ENCODE measurements around the gene PITPNC1.
"Not testable (repeated sequence)": the region's sequence is repeated elsewhere in the genome, so short reads cannot be mapped to it uniquely, and the experiment has no call there.

The PITPNC1 gene

DNA sequence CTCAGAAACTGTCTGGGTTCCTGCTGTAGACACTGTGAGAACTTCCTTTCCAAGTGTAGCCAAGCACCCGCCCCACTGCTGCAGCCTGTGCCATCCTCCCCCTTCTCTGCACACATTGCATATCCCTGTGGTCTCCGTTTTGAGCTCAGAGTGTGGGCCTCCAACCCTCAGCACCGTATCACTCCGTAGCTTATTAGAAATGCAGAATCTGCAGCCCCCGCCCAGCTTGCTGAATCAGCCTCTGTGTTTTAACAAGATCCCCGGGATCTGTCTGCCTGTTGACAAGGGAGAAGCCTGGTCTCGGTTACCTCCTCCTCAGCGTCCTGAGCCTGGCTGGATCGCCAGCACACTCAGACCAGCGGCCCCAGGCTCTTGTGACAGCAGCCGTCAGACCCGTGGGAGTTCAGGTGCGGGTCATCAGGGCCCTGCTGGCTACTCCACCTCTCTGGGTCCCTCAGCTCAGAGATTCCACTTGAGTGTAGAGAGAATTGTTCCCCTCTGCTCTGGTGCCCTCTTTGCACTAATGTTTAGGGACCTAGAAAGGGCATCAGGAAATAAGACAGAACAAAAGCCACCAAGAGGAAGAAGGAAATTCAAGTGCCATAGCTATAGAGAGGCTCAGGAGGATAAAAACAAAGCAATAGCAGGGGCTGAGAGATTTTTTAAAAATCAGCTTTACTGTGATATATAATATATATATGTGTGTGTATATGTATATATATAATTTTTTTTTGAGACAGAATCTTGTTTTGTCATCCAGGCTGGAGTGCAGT lies 92.3 kb downstream of the PITPNC1 start:
- H3K36me3 ChIP-seq (ENCODE audit: control insufficient read depth in 1 of 2, insufficient read depth in 2 of 2, low read length in 2 of 2), result no peaks in the 10 kb centered on the region
- no peaks in the 10 kb centered on the region for H3K27me3 ChIP-seq (ENCODE audit: control insufficient read depth in 1 of 2, insufficient read depth in 2 of 2, low read length in 2 of 2)
- peaks cover 8 to 11% of the 10 kb centered on the region in 2 donors for H3K4me1 ChIP-seq (ENCODE audit: control insufficient read depth in 1 of 2, insufficient read depth in 2 of 2, low read length in 2 of 2)
- H3K9me3 ChIP-seq (ENCODE audit: control insufficient read depth in 1 of 2, low read length in 2 of 2), result no peaks in the 10 kb centered on the region
- peak overlapping the region in 1 of 2 donors; percentile 24 for H3K4me3 ChIP-seq (ENCODE audit: low read depth in 1 of 2, low read length in 2 of 2)
- H3K9ac ChIP-seq (ENCODE audit: low read depth in 1 of 2, low read length in 2 of 2), result no peak overlapping the region
- H3K27ac ChIP-seq (ENCODE audit: low read depth, low read length), result no peak overlapping the region

DNA sequence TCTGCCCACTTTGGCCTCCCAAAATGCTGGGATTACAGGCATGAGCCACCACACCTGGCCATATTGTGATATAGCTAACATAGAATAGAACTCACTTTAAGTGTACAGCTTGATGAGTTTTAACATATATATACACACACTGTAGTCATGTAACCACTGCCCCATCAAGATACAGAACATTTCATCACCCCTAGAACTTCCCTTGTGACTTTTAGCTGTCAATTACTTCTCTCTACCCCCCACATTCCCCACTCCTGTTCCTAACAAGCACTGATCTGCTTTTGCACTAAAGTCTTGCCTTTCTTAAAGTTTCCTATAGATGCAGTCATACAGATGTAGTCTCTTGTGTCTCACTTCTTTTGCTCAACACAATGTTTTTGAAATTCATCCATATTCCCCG lies 93.1 kb downstream of the PITPNC1 start:
- no peaks in the 10 kb centered on the region for H3K36me3 ChIP-seq (ENCODE audit: control insufficient read depth in 1 of 2, insufficient read depth in 2 of 2, low read length in 2 of 2)
- peaks cover 9 to 12% of the 10 kb centered on the region in 2 donors for H3K4me1 ChIP-seq (ENCODE audit: control insufficient read depth in 1 of 2, insufficient read depth in 2 of 2, low read length in 2 of 2)
- H3K27ac ChIP-seq (ENCODE audit: low read depth, low read length), result no peak overlapping the region
- no peaks in the 10 kb centered on the region for H3K9me3 ChIP-seq (ENCODE audit: control insufficient read depth in 1 of 2, low read length in 2 of 2)
- H3K4me3 ChIP-seq (ENCODE audit: low read depth in 1 of 2, low read length in 2 of 2), result no peak overlapping the region
- H3K27me3 ChIP-seq (ENCODE audit: control insufficient read depth in 1 of 2, insufficient read depth in 2 of 2, low read length in 2 of 2), result no peaks in the 10 kb centered on the region
- H3K9ac ChIP-seq (ENCODE audit: low read depth in 1 of 2, low read length in 2 of 2), result no peak overlapping the region

DNA sequence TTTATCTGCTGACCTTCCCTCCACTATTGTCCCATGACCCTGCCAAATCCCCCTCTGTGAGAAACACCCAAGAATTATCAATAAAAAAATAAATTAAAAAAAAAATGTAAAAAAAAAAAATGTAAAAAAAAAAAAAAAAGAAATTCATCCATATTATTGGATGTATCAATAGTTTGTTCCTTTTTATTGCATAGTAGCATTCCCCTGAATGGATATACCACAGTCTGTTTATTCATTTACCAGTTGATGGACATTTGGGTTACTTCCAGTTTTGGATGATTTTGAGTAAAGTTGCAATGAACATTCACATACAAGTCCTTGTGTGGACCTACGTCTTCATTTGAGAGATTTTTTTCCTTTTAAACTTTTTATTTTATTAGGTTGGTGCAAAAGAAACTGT lies 94.0 kb downstream of the PITPNC1 start:
- no peak overlapping the region for H3K9ac ChIP-seq (ENCODE audit: low read depth in 1 of 2, low read length in 2 of 2)
- no peaks in the 10 kb centered on the region for H3K27me3 ChIP-seq (ENCODE audit: control insufficient read depth in 1 of 2, insufficient read depth in 2 of 2, low read length in 2 of 2)
- H3K36me3 ChIP-seq (ENCODE audit: control insufficient read depth in 1 of 2, insufficient read depth in 2 of 2, low read length in 2 of 2), result no peaks in the 10 kb centered on the region
- peaks cover 12 to 15% of the 10 kb centered on the region in 2 donors for H3K4me1 ChIP-seq (ENCODE audit: control insufficient read depth in 1 of 2, insufficient read depth in 2 of 2, low read length in 2 of 2)
- no peak overlapping the region for H3K27ac ChIP-seq (ENCODE audit: low read depth, low read length)
- no peak overlapping the region for H3K4me3 ChIP-seq (ENCODE audit: low read depth in 1 of 2, low read length in 2 of 2)
- H3K9me3 ChIP-seq (ENCODE audit: control insufficient read depth in 1 of 2, low read length in 2 of 2), result no peaks in the 10 kb centered on the region

DNA sequence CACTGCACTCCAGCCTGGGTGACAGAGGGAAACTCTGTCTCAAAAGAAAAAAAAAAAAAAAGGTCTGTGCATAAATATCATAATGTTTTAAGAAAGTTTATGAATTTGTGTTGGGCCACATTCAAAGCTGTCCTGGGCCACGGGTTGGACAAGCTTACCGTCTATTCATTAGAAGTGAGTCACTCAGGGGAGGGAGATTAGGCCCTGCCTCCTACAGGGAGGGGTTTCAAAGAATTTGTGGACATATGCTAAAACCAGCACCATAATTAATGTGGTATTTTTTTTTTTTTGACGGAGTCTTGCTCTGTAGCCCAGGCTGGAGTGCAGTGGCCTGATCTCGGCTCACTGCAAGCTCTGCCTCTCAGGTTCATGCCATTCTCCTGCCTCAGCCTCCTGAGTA lies 95.5 kb downstream of the PITPNC1 start:
- H3K27me3 ChIP-seq (ENCODE audit: control insufficient read depth in 1 of 2, insufficient read depth in 2 of 2, low read length in 2 of 2); H3K27ac ChIP-seq (ENCODE audit: low read depth, low read length); H3K36me3 ChIP-seq (ENCODE audit: control insufficient read depth in 1 of 2, insufficient read depth in 2 of 2, low read length in 2 of 2); H3K9ac ChIP-seq (ENCODE audit: low read depth in 1 of 2, low read length in 2 of 2); H3K9me3 ChIP-seq (ENCODE audit: control insufficient read depth in 1 of 2, low read length in 2 of 2); H3K4me3 ChIP-seq (ENCODE audit: low read depth in 1 of 2, low read length in 2 of 2): not testable (repeated sequence)
- peaks cover 12 to 15% of the 10 kb centered on the region in 2 donors for H3K4me1 ChIP-seq (ENCODE audit: control insufficient read depth in 1 of 2, insufficient read depth in 2 of 2, low read length in 2 of 2)

- Histone ChIP-seq H3K36me3 (ENCODE audit: control insufficient read depth in 1 of 2, insufficient read depth in 2 of 2, low read length in 2 of 2) (no peaks in the 10 kb centered on the region), H3K9ac (ENCODE audit: low read depth in 1 of 2, low read length in 2 of 2) (no peak overlapping the region), H3K4me3 (ENCODE audit: low read depth in 1 of 2, low read length in 2 of 2) (no peak overlapping the region), H3K27ac (ENCODE audit: low read depth, low read length) (no peak overlapping the region), H3K27me3 (ENCODE audit: control insufficient read depth in 1 of 2, insufficient read depth in 2 of 2, low read length in 2 of 2) (no peaks in the 10 kb centered on the region), H3K4me1 (ENCODE audit: control insufficient read depth in 1 of 2, insufficient read depth in 2 of 2, low read length in 2 of 2) (peaks cover 11 to 15% of the 10 kb centered on the region in 2 donors), H3K9me3 (ENCODE audit: control insufficient read depth in 1 of 2, low read length in 2 of 2) (no peaks in the 10 kb centered on the region)
These were observed 97.1 kb downstream of the PITPNC1 start for GRCh38 chr17:67474081-67474661.

DNA sequence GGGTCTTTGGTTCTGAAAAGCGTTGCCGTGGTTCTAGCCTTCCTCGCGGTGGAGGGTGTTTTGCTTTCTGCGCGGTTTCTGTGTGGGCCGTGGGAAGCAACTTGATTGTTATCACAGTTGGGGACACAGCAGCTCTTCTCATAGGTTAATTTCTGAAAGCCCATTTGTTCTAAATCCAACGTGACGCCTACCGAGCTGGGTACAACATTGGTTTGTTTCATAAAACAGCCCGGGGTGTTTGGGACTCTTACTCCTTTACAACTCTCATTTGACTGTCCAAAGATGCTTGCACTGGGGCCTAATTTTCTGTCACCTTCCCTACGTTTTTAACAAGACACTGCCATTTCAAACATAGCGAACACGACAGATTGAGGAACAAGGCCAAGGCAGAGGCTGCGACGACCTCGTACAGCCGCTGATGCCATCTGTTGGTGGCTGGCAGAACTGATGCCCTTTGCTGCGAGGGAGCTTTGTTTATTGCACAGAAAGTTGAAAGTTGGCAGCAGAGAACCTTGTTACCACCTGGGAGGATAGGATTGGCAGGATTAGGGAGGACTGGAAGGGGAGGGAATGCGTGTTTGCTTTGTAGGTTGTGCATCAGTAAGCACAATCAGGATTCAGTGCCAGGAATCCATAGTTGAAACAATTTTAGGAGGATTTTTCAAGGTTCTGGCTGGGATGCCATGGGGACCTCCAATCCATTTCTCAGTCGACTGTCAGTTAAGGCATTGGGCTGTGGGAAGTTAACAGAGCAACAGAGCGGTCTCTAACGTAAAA lies 98.3 kb downstream of the PITPNC1 start:
- Histone ChIP-seq H3K27me3 (ENCODE audit: control insufficient read depth in 1 of 2, insufficient read depth in 2 of 2, low read length in 2 of 2) (no peaks in the 10 kb centered on the region), H3K9me3 (ENCODE audit: control insufficient read depth in 1 of 2, low read length in 2 of 2) (no peaks in the 10 kb centered on the region), H3K9ac (ENCODE audit: low read depth in 1 of 2, low read length in 2 of 2) (peak overlapping the region in 1 of 2 donors; percentile 47), H3K36me3 (ENCODE audit: control insufficient read depth in 1 of 2, insufficient read depth in 2 of 2, low read length in 2 of 2) (no peaks in the 10 kb centered on the region), H3K27ac (ENCODE audit: low read depth, low read length) (no peak overlapping the region), H3K4me3 (ENCODE audit: low read depth in 1 of 2, low read length in 2 of 2) (peak overlapping the region in 1 of 2 donors; percentile 10), H3K4me1 (ENCODE audit: control insufficient read depth in 1 of 2, insufficient read depth in 2 of 2, low read length in 2 of 2) (peaks cover 12 to 13% of the 10 kb centered on the region in 2 donors)

GRCh38 chr17:67476787-67477335 lies 99.8 kb downstream of the PITPNC1 start:
- no peaks in the 10 kb centered on the region for H3K27me3 ChIP-seq (ENCODE audit: control insufficient read depth in 1 of 2, insufficient read depth in 2 of 2, low read length in 2 of 2)
- H3K4me3 ChIP-seq (ENCODE audit: low read depth in 1 of 2, low read length in 2 of 2), result no peak overlapping the region
- H3K9me3 ChIP-seq (ENCODE audit: control insufficient read depth in 1 of 2, low read length in 2 of 2), result no peaks in the 10 kb centered on the region
- H3K9ac ChIP-seq (ENCODE audit: low read depth in 1 of 2, low read length in 2 of 2), result no peak overlapping the region
- no peak overlapping the region for H3K27ac ChIP-seq (ENCODE audit: low read depth, low read length)
- H3K36me3 ChIP-seq (ENCODE audit: control insufficient read depth in 1 of 2, insufficient read depth in 2 of 2, low read length in 2 of 2), result no peaks in the 10 kb centered on the region
- H3K4me1 ChIP-seq (ENCODE audit: control insufficient read depth in 1 of 2, insufficient read depth in 2 of 2, low read length in 2 of 2), result peaks cover 12 to 13% of the 10 kb centered on the region in 2 donors

DNA sequence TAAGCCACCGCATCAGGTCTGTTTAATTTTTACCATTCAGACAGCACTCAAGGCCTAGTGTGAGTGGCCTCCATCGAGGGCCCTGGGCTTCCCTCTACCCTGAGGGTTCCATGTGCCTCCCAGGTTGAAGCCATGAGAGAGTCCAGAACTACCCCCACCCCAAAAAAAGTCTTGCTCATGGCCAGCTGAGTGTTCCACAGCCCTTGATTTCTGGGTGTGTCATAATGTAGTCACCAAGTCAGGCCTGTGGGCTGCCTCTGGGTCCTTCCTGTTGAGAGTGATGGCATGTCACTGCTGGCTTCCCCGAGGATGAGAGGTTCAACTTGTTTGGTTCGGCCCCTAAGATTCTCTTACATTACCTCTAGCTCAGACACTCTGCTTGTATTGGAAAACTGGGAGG lies 100.6 kb downstream of the PITPNC1 start:
- peaks cover 12 to 13% of the 10 kb centered on the region in 2 donors for H3K4me1 ChIP-seq (ENCODE audit: control insufficient read depth in 1 of 2, insufficient read depth in 2 of 2, low read length in 2 of 2)
- no peaks in the 10 kb centered on the region for H3K9me3 ChIP-seq (ENCODE audit: control insufficient read depth in 1 of 2, low read length in 2 of 2)
- peak overlapping the region; percentile 13 for H3K27ac ChIP-seq (ENCODE audit: low read depth, low read length)
- H3K36me3 ChIP-seq (ENCODE audit: control insufficient read depth in 1 of 2, insufficient read depth in 2 of 2, low read length in 2 of 2), result no peaks in the 10 kb centered on the region
- H3K27me3 ChIP-seq (ENCODE audit: control insufficient read depth in 1 of 2, insufficient read depth in 2 of 2, low read length in 2 of 2), result no peaks in the 10 kb centered on the region
- no peak overlapping the region for H3K4me3 ChIP-seq (ENCODE audit: low read depth in 1 of 2, low read length in 2 of 2)
- H3K9ac ChIP-seq (ENCODE audit: low read depth in 1 of 2, low read length in 2 of 2), result no peak overlapping the region

DNA sequence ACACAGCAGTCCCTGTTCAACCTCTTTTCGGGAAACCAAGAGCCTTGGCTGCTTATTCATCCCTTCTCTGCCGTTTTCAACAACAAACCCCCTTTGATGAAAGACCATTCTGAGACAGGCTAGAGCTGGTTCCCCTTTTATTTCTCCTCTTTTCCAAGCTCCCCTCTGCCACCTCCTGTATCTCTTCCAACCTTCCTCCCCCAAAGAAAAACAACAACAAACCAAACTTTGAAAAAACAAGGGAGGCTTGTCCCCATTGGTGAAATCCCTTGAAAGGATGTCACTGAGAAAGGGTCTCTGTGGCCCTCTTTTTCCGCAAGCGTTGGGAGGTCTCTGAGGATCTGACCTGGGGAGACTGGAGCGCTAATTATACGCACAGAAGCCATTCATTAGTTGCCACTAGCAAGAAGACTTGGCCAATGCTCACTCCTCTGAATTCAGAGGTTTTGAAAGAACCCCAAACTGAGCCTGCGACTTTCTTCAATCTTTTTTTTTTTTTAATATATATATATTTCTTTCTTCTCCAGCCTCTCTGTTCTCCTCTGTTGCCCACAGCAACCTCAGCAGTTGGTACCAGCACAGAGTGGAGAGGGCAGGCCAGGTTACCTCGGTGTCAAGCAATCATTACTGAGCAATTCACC lies 101.4 kb downstream of the PITPNC1 start:
- no peaks in the 10 kb centered on the region for H3K27me3 ChIP-seq (ENCODE audit: control insufficient read depth in 1 of 2, insufficient read depth in 2 of 2, low read length in 2 of 2)
- no peaks in the 10 kb centered on the region for H3K36me3 ChIP-seq (ENCODE audit: control insufficient read depth in 1 of 2, insufficient read depth in 2 of 2, low read length in 2 of 2)
- no peak overlapping the region for H3K27ac ChIP-seq (ENCODE audit: low read depth, low read length)
- no peaks in the 10 kb centered on the region for H3K9me3 ChIP-seq (ENCODE audit: control insufficient read depth in 1 of 2, low read length in 2 of 2)
- peaks cover 12 to 13% of the 10 kb centered on the region in 2 donors for H3K4me1 ChIP-seq (ENCODE audit: control insufficient read depth in 1 of 2, insufficient read depth in 2 of 2, low read length in 2 of 2)
- no peak overlapping the region for H3K9ac ChIP-seq (ENCODE audit: low read depth in 1 of 2, low read length in 2 of 2)
- no peak overlapping the region for H3K4me3 ChIP-seq (ENCODE audit: low read depth in 1 of 2, low read length in 2 of 2)

Data from duodenal mucosa (tissue), 2 donors.